NCI-H128 (cell line): ENCODE data around the gene RAMP1.

Source experiments
- DNase-seq: peaks from one replicate; lab custom pipeline; 2025; ENCODE audit not compliant: unreplicated experiment; lab: John Stamatoyannopoulos, UW

The RAMP1 gene

GRCh38 chr2:237876061-237876526, 16.7 kb downstream of the RAMP1 start:
- DNase-seq, result no peak

DNA sequence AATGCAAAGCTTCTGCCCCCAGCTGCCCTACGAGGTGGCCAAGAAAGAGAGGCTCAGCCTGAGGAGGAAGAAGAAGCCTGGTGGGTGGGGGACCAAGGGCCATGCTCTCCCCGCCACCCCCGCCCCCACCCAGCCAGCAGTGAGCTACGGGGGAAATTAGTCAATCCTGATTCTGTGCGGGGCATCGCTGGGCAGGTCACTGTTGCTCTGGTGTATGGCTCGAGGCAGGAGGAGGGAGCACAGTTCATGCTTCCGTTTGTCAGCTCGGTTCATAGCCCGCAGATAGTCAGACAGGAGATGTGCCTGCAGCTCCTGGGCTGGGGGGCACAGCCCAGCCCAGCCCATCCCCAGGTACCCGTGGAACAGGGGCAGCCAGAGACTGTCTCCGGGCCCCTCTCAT, 17.1 kb downstream of the RAMP1 start:
- DNase-seq, result no peak

DNA sequence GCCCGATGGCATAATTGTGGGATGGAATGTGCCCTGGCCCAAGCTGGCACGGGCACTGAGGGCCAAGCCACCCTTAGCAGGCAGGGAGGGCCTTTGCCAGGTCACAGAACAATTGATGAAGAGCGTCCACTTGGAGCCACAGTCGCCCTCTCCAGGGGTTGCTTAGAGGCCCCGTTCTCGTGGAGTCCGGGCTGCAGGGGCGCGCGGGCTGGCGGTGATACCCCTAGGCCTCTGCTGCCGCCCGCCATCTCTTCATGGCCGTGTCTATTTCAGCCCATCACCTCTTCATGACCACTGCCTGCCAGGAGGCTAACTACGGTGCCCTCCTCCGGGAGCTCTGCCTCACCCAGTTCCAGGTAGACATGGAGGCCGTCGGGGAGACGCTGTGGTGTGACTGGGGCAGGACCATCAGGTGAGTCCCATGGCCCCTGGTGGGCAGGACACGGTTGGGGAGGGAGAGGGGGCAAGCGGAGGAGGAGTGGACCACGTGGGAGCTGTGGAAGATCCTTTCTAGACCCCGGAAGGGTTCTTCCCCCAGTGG, 17.6 kb downstream of the RAMP1 start:
- no peak for DNase-seq

DNA sequence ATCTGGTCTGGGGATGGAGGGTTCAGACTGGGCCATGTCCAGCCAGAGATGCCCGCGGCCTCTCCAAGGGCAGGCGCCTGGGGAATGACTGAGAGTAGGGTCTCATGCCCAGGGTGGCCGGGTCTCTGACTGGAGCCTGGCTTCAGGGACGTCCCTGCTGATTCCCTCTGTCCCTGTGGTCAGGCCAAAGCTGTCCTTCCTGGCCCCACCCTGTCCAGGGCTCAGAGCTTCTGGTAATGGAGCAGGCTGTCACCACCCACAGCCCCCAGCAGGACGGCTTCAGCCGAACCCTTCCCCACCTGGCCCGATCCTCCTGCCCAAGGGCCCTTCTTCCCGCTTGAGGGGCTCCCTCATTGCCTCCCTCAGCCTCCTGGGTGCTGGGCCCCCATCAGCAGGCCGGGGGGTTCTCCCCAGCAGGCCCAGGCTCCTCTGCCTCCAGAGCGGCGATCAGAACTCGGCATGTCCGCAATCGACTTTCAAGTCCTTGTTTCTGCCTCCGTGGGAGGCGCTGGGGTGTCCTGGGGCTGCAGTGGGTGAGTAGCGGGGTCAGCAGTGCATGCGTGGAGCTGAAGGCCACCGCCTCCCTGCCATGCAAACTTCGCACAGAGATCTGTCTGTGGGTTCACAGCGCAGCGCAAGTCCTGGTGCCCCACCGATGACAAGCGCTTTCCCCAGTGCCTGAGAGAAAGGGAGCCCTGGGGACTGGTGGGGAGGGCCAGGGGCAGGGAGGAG, 18.3 kb downstream of the RAMP1 start:
- DNase-seq, result no peak

- no peak for DNase-seq
Observed at GRCh38 chr2:237878321-237879057, 19.1 kb downstream of the RAMP1 start.

GRCh38 chr2:237879058-237879430, 19.6 kb downstream of the RAMP1 start:
- peak; percentile 16 for DNase-seq

DNA sequence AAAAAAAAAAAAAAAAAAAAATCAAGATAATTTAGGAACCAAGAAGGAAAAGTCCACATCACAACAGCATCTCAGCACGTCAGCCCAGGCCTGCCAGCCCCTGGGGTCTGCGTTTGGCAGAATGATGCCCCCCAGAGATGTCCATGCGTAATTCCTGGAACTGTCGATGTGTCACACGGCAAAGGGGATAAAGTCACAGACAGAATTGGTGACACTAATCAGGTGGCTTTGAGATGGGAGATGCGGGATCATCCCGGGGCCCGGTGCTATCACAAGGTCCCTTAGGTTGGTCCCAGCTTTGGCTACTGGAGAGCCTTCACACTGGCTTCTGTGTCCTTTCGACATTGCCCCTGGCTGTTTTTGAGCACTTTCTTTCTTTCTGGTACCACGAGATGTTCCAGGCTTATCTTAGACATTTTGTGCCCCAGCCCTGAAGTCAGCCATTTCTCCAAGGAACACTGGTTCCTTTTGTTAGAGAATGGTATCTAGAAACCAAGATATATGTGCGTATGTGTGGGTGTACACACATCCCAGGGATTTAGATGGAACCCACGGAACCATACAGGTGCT, 20.7 kb downstream of the RAMP1 start:
- DNase-seq, result no peak

DNA sequence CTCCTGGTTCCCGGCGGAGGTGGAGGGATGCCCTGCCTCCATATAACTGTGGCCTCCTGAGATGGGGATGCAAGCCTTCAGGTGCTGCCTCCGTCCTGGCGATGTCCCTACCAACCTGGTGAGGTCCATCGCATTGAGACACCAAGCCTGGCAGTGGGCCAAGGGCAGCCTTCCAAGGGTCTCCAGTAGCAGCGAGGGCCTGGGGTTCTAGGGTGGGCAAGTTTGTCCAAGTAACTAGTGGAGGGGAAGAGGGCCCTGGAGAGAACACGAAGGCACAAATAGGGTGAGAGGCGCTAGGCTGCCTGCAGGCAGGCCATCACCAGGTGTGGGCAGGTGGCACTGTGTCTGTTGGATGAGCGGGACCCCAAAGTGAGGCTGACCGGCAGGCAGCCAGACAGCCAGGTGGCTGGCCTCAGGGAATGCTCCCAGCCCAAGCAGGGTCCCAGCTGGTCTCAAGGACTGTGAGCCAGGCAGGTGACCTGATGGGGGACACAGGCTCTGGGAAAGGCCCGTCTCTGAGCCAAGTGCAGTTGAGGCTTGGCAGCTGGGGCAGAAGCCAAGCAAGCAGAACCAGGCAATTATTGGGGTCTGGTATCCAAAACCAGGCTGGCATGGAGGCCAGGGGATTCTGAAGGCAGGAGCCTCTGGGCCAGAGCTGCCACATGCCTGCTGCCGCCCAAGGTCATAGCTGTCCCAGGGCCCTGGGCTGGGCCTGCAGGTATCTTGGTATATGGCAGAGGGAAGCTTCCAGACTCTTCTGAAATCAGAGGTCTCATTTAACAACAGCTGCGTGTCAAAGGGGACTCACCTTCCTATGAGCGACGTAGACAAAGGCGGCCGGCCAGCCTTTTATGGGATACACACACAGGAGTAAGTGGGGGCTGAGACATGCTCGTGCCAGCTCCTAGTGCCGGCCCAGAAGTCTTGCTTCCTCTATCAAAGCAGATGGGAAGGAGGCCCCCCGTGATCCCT, 23.4 kb downstream of the RAMP1 start:
- DNase-seq, result no peak

DNA sequence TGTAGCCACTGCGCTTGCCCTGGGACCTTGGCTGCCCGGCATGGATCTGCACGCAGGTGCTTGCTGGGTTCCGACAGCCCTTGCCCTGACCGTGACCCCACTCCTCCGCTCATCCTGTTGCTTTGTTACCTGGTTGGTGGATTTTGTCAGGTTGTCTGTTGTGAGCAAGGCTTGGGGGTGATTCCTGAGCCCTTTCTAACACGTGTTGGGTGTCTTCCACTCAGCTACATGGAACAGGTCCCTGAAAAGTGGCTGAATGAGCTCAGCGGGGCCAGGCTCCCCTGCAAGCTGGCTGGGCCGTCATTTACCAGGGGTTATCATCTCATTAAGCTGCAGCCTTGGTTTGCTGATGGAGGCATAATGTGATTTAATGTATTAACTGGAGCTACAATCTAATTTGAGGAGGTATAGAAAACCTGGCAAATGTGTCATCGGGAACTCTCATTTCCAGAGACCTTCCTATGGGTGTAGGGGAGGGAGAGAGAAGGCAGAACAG, 24.6 kb downstream of the RAMP1 start:
- no peak for DNase-seq

- no peak for DNase-seq
Observed at GRCh38 chr2:237884681-237885080, 25.3 kb downstream of the RAMP1 start.

- no peak for DNase-seq
Observed at GRCh38 chr2:237885111-237885930, 25.9 kb downstream of the RAMP1 start.

DNA sequence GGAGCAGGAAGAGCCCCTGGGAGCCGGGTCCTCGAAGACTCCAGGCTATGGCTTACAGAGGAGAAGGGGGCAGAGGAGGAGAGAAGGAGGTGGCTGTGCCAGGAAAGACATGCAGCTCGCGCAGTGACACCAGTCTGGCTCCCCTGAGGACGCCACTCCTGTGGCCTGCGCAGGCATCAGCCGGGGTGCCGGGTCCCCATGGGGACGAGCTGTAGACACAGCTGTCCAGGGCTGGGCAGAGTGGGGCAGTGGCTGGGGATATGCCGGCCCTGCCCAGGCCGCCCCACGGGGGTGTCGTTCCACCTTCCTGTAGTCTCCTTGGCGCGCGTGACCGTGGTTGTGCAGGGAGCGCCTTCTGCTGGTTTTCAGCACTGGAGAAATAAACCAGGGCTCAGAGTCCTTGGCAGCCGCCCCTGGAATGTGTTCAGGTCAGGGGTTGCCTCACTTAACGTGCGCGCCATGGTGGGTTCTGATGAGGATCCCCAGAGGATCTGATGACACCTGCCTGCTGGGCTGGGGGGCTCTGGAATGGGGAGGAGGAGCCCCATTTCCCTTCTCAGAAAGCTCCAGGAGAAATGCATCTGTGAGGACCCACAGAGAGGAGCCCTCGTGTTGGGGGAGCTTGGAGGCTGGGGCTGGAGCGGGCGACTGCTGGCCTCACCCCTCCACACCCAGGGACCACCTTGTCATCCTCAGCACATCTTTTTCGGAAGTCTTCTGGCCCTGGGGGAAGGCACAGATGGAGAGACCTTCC, 26.7 kb downstream of the RAMP1 start:
- no peak for DNase-seq

DNA sequence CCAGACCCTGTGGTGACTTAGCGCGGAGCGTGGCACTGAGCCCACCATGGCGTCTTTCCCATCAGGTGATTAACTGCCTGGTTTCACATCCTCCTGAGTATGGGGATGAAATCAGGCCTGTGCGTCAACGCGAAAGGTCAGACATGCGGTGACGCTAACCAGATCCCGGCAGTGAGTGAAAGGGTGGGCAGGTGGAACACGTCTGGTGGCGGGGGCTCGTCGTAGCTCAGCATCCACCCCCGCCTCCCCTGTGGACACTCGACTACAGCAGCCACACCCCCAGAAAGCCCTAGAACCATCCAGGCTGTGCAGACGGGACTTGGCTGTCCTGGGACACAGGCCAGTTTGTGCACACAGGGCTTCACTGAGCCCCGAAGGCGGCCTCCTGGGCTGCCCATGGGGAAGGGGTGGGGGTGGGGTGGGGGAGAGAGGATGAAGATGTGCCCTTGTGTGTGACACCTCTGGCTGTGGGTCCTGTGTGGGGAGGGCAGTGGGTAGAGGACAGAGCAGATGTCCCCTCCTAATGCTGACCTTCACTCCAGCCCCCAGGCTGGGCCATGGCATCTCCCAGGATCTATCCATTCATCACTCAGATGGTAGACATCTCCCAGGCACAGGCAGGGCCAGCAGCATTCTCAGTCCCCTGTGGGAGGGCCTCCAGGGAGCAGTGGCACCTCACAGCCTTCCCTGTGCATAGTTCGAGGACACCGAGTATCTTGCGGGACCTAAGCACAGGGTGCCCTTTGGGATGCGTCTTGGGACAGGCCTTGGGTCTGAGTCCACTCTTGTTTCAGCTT, 27.5 kb downstream of the RAMP1 start:
- DNase-seq, result no peak

DNA sequence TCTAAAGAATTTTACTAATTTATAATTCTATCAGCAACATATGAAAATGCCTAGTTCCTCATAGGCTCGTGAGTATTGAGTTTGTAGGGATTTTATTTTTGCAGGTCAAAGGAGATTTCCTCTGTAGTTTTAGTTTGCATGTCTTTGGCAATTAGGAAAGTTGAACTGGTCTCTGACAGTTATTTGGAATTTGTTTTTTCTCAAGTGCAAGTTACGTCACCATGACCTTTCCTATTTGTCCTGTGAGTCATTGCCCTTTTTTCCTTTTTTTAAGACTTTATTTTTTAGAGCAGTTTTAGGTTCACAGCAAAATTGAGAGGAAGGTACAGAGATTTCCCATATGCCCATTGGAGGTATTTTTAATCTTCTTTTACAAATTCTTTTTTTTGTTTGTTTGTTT, 29.0 kb downstream of the RAMP1 start:
- no peak for DNase-seq

DNA sequence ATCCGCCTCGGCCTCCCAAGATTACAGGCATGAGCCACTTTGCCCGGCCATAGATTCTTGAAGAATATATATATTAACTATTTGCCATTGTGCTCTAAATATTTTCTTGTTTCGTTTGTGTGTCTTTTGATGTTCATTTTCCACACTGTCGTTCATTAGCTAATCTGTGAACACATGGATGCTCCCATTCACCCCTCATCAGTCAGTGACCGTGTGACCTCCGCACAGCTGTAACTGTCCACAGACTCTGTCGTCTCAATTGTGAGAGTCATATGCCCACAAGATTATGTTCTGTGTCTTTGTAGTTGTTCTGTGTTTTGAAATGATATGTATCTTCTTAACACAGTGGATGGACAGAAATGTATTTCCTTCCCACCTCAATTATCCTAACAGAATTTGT, 29.6 kb downstream of the RAMP1 start:
- no peak for DNase-seq

DNA sequence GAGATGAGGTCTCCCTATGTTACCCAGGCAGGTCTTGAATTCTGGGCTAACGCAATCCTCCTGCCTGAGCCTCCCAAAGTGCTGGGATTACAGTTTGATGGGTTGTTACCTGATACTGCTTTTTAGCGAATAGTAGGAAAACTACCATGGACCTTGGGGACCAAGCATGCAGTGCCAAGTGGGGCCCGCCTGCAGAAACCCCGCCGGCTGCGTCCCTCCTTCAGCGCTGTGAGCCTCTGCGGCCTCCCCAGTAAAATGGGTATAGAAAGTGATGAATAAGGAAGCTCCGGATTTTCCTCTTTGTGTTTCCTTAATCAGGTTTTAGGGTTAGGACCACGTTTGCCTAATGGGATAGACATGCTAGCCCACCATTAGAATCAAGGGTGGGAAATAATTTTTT, 30.4 kb downstream of the RAMP1 start:
- no peak for DNase-seq

DNA sequence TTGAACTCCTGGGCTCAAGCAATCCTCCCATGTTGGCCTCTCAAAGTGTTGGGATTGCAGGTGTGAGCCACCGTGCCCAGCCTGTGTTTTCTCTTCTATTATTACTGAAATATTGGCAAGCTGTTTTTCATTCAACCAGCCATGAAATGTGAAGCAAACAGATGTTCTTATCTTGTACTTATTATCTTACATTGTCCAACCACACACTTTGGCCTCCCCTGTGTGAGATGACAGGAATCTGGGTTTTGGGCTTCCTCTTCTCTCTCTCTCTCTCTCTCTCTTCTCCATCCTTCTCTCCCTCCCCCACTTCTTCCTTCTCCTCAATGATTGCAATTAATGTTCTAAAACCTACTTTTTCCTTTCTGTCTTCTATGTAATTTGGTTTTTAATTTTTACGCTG, 33.1 kb downstream of the RAMP1 start:
- no peak for DNase-seq

DNA sequence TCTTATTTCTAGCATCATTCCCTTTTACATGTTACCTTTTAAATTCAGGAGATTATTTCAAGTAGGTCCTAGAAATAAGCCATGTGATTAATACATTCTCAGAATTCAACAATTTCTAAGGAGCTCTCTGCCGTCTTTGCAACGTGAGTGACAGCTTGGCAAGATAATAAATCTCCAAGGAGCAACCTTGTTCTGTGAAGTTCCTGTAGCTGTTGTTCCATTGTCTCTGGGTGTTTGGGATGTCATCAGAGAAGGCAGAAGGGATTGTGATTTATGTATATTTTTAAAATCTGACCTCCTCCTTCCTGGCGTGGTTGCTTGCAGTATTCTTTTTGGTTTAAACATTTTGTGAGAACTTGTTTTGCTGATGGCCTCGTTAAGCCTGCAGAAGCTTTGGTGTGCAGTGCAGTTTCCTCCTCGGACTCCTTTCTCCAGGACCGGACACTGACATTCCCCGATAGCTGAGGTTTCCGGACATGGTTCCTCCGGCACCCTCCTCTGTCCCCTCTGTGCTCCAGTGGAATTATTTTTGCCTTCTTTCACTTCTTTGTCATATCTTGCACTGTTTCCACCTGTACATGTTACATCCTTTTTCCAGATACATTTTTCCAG, 33.7 kb downstream of the RAMP1 start:
- no peak for DNase-seq
